ENCODE data around the gene PDE1C.

PDE1C gene

GRCh38 chr7:31890766-31891165 lies 179.4 kb downstream of the PDE1C start:
- H3K27ac ChIP-seq (ENCODE audit: low read depth, low read length) = no peak overlapping the region
- no peaks in the 10 kb centered on the region for H3K4me1 ChIP-seq (ENCODE audit: control insufficient read depth in 1 of 2, insufficient read depth in 2 of 2, low read length in 2 of 2)
- no peaks in the 10 kb centered on the region for H3K9me3 ChIP-seq (ENCODE audit: control insufficient read depth in 1 of 2, low read length in 2 of 2)
- H3K9ac ChIP-seq (ENCODE audit: low read depth in 1 of 2, low read length in 2 of 2) = no peak overlapping the region
- no peaks in the 10 kb centered on the region for H3K36me3 ChIP-seq (ENCODE audit: control insufficient read depth in 1 of 2, insufficient read depth in 2 of 2, low read length in 2 of 2)
- H3K27me3 ChIP-seq (ENCODE audit: control insufficient read depth in 1 of 2, insufficient read depth in 2 of 2, low read length in 2 of 2) = no peaks in the 10 kb centered on the region
- no peak overlapping the region for H3K4me3 ChIP-seq (ENCODE audit: low read depth in 1 of 2, low read length in 2 of 2)

- H3K9ac ChIP-seq (ENCODE audit: low read depth in 1 of 2, low read length in 2 of 2) = no peak overlapping the region
- no peaks in the 10 kb centered on the region for H3K9me3 ChIP-seq (ENCODE audit: control insufficient read depth in 1 of 2, low read length in 2 of 2)
- H3K27me3 ChIP-seq (ENCODE audit: control insufficient read depth in 1 of 2, insufficient read depth in 2 of 2, low read length in 2 of 2) = no peaks in the 10 kb centered on the region
- no peaks in the 10 kb centered on the region for H3K36me3 ChIP-seq (ENCODE audit: control insufficient read depth in 1 of 2, insufficient read depth in 2 of 2, low read length in 2 of 2)
- no peaks in the 10 kb centered on the region for H3K4me1 ChIP-seq (ENCODE audit: control insufficient read depth in 1 of 2, insufficient read depth in 2 of 2, low read length in 2 of 2)
- no peak overlapping the region for H3K27ac ChIP-seq (ENCODE audit: low read depth, low read length)
- no peak overlapping the region for H3K4me3 ChIP-seq (ENCODE audit: low read depth in 1 of 2, low read length in 2 of 2)
These were observed 180.0 kb downstream of the PDE1C start for GRCh38 chr7:31890198-31890597.

- H3K9ac ChIP-seq (ENCODE audit: low read depth in 1 of 2, low read length in 2 of 2) = no peak overlapping the region
- H3K4me3 ChIP-seq (ENCODE audit: low read depth in 1 of 2, low read length in 2 of 2) = no peak overlapping the region
- no peaks in the 10 kb centered on the region for H3K27me3 ChIP-seq (ENCODE audit: control insufficient read depth in 1 of 2, insufficient read depth in 2 of 2, low read length in 2 of 2)
- H3K36me3 ChIP-seq (ENCODE audit: control insufficient read depth in 1 of 2, insufficient read depth in 2 of 2, low read length in 2 of 2) = no peaks in the 10 kb centered on the region
- H3K27ac ChIP-seq (ENCODE audit: low read depth, low read length) = no peak overlapping the region
- no peaks in the 10 kb centered on the region for H3K9me3 ChIP-seq (ENCODE audit: control insufficient read depth in 1 of 2, low read length in 2 of 2)
- peaks cover 0 to 3% of the 10 kb centered on the region in 2 donors for H3K4me1 ChIP-seq (ENCODE audit: control insufficient read depth in 1 of 2, insufficient read depth in 2 of 2, low read length in 2 of 2)
These were observed 183.2 kb downstream of the PDE1C start for GRCh38 chr7:31887006-31887405.

DNA sequence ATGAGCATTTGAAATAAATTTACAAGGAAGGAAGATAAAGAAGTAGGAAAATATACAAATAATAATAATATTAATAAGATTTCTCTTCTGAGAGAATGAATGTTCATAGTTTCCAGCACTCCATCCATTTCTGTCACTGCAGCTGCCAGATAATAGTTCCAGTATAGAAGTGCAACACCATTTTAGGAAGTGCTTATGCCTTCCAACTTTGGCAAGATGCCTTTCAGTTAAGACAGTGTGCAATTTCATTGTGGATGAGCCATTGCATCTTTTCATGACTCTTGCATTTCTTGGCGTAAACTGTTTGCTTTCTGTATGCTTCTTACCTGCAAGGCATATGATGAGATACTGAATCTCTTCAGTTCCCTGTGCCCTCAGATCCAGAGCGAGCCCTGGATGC lies 185.0 kb downstream of the PDE1C start:
- H3K27ac ChIP-seq (ENCODE audit: low read depth, low read length) = no peak overlapping the region
- H3K27me3 ChIP-seq (ENCODE audit: control insufficient read depth in 1 of 2, insufficient read depth in 2 of 2, low read length in 2 of 2) = no peaks in the 10 kb centered on the region
- peaks cover 0 to 3% of the 10 kb centered on the region in 2 donors for H3K4me1 ChIP-seq (ENCODE audit: control insufficient read depth in 1 of 2, insufficient read depth in 2 of 2, low read length in 2 of 2)
- H3K4me3 ChIP-seq (ENCODE audit: low read depth in 1 of 2, low read length in 2 of 2) = no peak overlapping the region
- no peak overlapping the region for H3K9ac ChIP-seq (ENCODE audit: low read depth in 1 of 2, low read length in 2 of 2)
- no peaks in the 10 kb centered on the region for H3K36me3 ChIP-seq (ENCODE audit: control insufficient read depth in 1 of 2, insufficient read depth in 2 of 2, low read length in 2 of 2)
- H3K9me3 ChIP-seq (ENCODE audit: control insufficient read depth in 1 of 2, low read length in 2 of 2) = no peaks in the 10 kb centered on the region

GRCh38 chr7:31883761-31884164 lies 186.4 kb downstream of the PDE1C start:
- peaks cover 0 to 3% of the 10 kb centered on the region in 2 donors for H3K4me1 ChIP-seq (ENCODE audit: control insufficient read depth in 1 of 2, insufficient read depth in 2 of 2, low read length in 2 of 2)
- H3K4me3 ChIP-seq (ENCODE audit: low read depth in 1 of 2, low read length in 2 of 2) = no peak overlapping the region
- no peaks in the 10 kb centered on the region for H3K36me3 ChIP-seq (ENCODE audit: control insufficient read depth in 1 of 2, insufficient read depth in 2 of 2, low read length in 2 of 2)
- no peak overlapping the region for H3K27ac ChIP-seq (ENCODE audit: low read depth, low read length)
- H3K27me3 ChIP-seq (ENCODE audit: control insufficient read depth in 1 of 2, insufficient read depth in 2 of 2, low read length in 2 of 2) = no peaks in the 10 kb centered on the region
- no peaks in the 10 kb centered on the region for H3K9me3 ChIP-seq (ENCODE audit: control insufficient read depth in 1 of 2, low read length in 2 of 2)
- no peak overlapping the region for H3K9ac ChIP-seq (ENCODE audit: low read depth in 1 of 2, low read length in 2 of 2)

DNA sequence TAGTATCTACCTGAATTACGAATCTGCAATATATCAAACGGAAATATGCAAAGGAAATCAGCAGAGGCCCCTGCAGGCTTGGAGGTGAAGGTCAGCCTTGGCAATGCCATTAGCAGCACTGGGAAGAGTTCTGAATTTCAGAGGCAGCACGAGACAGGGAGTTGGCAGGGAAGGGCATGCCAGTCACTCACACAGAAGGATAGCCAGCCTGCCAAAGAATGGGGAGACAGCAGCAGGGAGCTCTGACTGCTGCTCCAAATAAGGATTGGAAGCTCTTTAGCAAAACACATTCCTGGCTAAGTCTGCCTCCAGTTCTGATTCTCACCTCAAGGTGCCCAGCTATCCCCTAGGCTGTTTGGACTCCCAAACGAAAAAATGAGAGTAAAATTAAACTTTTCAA lies 188.0 kb downstream of the PDE1C start:
- no peak overlapping the region for H3K9ac ChIP-seq (ENCODE audit: low read depth in 1 of 2, low read length in 2 of 2)
- no peaks in the 10 kb centered on the region for H3K9me3 ChIP-seq (ENCODE audit: control insufficient read depth in 1 of 2, low read length in 2 of 2)
- no peak overlapping the region for H3K4me3 ChIP-seq (ENCODE audit: low read depth in 1 of 2, low read length in 2 of 2)
- no peak overlapping the region for H3K27ac ChIP-seq (ENCODE audit: low read depth, low read length)
- peaks cover 0 to 3% of the 10 kb centered on the region in 2 donors for H3K4me1 ChIP-seq (ENCODE audit: control insufficient read depth in 1 of 2, insufficient read depth in 2 of 2, low read length in 2 of 2)
- no peaks in the 10 kb centered on the region for H3K27me3 ChIP-seq (ENCODE audit: control insufficient read depth in 1 of 2, insufficient read depth in 2 of 2, low read length in 2 of 2)
- no peaks in the 10 kb centered on the region for H3K36me3 ChIP-seq (ENCODE audit: control insufficient read depth in 1 of 2, insufficient read depth in 2 of 2, low read length in 2 of 2)

- H3K4me3 ChIP-seq (ENCODE audit: low read depth in 1 of 2, low read length in 2 of 2) = no peak overlapping the region
- no peak overlapping the region for H3K27ac ChIP-seq (ENCODE audit: low read depth, low read length)
- no peaks in the 10 kb centered on the region for H3K36me3 ChIP-seq (ENCODE audit: control insufficient read depth in 1 of 2, insufficient read depth in 2 of 2, low read length in 2 of 2)
- H3K9me3 ChIP-seq (ENCODE audit: control insufficient read depth in 1 of 2, low read length in 2 of 2) = no peaks in the 10 kb centered on the region
- no peak overlapping the region for H3K9ac ChIP-seq (ENCODE audit: low read depth in 1 of 2, low read length in 2 of 2)
- peaks cover 0 to 3% of the 10 kb centered on the region in 2 donors for H3K4me1 ChIP-seq (ENCODE audit: control insufficient read depth in 1 of 2, insufficient read depth in 2 of 2, low read length in 2 of 2)
- no peaks in the 10 kb centered on the region for H3K27me3 ChIP-seq (ENCODE audit: control insufficient read depth in 1 of 2, insufficient read depth in 2 of 2, low read length in 2 of 2)
These were observed 191.3 kb downstream of the PDE1C start for GRCh38 chr7:31878875-31879274.

- no peaks in the 10 kb centered on the region for H3K36me3 ChIP-seq (ENCODE audit: control insufficient read depth in 1 of 2, insufficient read depth in 2 of 2, low read length in 2 of 2)
- H3K27me3 ChIP-seq (ENCODE audit: control insufficient read depth in 1 of 2, insufficient read depth in 2 of 2, low read length in 2 of 2) = no peaks in the 10 kb centered on the region
- H3K9ac ChIP-seq (ENCODE audit: low read depth in 1 of 2, low read length in 2 of 2) = no peak overlapping the region
- no peaks in the 10 kb centered on the region for H3K9me3 ChIP-seq (ENCODE audit: control insufficient read depth in 1 of 2, low read length in 2 of 2)
- H3K27ac ChIP-seq (ENCODE audit: low read depth, low read length) = no peak overlapping the region
- no peak overlapping the region for H3K4me3 ChIP-seq (ENCODE audit: low read depth in 1 of 2, low read length in 2 of 2)
- no peaks in the 10 kb centered on the region for H3K4me1 ChIP-seq (ENCODE audit: control insufficient read depth in 1 of 2, insufficient read depth in 2 of 2, low read length in 2 of 2)
These were observed 194.8 kb downstream of the PDE1C start for GRCh38 chr7:31875424-31875823.

DNA sequence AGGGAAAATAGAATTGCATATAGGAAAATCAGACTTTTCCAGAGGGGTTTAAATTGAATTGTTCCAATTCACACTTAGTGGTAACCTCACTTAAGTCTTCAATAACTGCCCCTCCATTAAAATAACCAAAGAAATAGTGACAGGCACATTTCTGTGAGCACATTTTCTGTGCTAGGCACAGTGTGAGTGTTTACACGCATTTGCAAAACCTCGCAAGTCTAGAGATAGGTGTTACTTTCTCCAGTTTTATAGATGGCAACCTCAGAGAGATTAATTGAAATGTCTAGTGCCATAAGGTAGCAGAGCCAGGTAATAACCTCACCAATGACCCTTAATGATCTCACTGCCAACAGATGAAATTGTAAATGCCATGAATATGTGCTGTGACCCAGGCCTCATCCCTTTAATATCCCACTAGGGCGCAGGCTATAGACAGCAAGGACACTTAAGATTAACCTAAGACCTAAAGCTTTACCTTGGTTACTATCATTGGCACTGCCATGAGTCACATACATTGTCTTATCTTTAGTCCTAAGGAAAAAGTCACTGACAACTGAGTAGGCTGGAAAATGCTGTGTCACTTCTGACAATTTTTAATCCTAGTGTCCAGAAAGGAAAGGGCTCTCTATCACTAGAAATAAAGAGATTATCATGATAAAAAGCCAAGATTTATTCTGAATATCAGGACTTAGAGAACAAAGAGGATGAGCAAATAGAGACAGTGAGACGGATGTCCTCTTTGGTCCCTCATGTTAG lies 195.4 kb downstream of the PDE1C start:
- Histone ChIP-seq H3K36me3 (ENCODE audit: control insufficient read depth in 1 of 2, insufficient read depth in 2 of 2, low read length in 2 of 2) (no peaks in the 10 kb centered on the region), H3K9ac (ENCODE audit: low read depth in 1 of 2, low read length in 2 of 2) (no peak overlapping the region), H3K4me3 (ENCODE audit: low read depth in 1 of 2, low read length in 2 of 2) (no peak overlapping the region), H3K27me3 (ENCODE audit: control insufficient read depth in 1 of 2, insufficient read depth in 2 of 2, low read length in 2 of 2) (no peaks in the 10 kb centered on the region), H3K27ac (ENCODE audit: low read depth, low read length) (no peak overlapping the region), H3K9me3 (ENCODE audit: control insufficient read depth in 1 of 2, low read length in 2 of 2) (no peaks in the 10 kb centered on the region), H3K4me1 (ENCODE audit: control insufficient read depth in 1 of 2, insufficient read depth in 2 of 2, low read length in 2 of 2) (no peaks in the 10 kb centered on the region)

DNA sequence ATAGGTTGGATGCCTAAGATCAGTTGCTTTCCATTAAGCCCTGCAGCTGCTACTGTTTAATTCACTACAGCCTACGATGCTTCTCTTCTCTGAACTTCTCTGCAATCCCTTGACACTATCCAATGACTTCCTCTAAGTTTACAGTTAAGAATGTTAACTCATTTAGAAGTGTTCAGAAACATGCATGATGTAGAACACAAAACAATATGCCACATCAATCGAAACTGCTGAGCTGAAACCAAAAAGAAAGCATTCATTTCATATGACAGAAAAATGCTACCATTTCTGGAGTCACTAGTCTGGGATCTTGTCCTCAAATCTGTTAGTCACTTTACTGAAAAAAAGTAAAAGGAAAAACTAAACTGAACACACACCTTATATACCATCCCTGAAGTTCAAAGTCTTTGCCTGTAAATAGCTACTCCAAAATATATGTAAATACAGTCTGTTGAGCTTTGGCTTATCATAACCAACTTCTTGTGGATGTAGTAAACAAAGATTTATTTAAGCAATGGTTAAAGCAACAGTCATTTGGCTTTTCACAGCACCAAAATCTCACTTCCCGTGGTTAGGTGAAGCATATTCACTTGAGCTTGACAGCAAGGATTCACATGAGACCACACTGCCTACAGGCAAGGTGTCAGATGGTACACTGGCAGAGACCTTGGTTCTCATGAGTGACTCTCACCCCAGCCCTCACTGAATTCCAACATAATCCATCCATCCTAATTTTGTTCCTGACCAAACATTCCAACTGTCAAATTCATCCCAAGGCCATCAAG lies 196.2 kb downstream of the PDE1C start:
- Histone ChIP-seq H3K9ac (ENCODE audit: low read depth in 1 of 2, low read length in 2 of 2) (no peak overlapping the region), H3K27ac (ENCODE audit: low read depth, low read length) (no peak overlapping the region), H3K4me3 (ENCODE audit: low read depth in 1 of 2, low read length in 2 of 2) (no peak overlapping the region), H3K27me3 (ENCODE audit: control insufficient read depth in 1 of 2, insufficient read depth in 2 of 2, low read length in 2 of 2) (no peaks in the 10 kb centered on the region), H3K9me3 (ENCODE audit: control insufficient read depth in 1 of 2, low read length in 2 of 2) (no peaks in the 10 kb centered on the region), H3K36me3 (ENCODE audit: control insufficient read depth in 1 of 2, insufficient read depth in 2 of 2, low read length in 2 of 2) (no peaks in the 10 kb centered on the region), H3K4me1 (ENCODE audit: control insufficient read depth in 1 of 2, insufficient read depth in 2 of 2, low read length in 2 of 2) (no peaks in the 10 kb centered on the region)

Measured in duodenal mucosa (tissue), 2 donors.